CD14-positive monocyte (primary cell): ENCODE results near the gene WFIKKN2. TPM values are rescaled to one million over a fixed set of nuclear protein-coding genes. Genes with fewer than 3 reads are reported as not detected.

Experiments used
- DNase-seq, 3 donors: peaks; one replicate each; pipeline ENCODE4 v3.0.0-alpha.2; 2011 to 2022
- H2AFZ ChIP-seq: 2 replicates; pipeline ENCODE4 v1.6.0; 2012; ENCODE audit warnings: mild to moderate bottlenecking, low read depth, low read length, inconsistent platforms; ENCODE audit not compliant: insufficient read depth, poor library complexity, severe bottlenecking
- H3K27ac ChIP-seq, 2 donors: 1 replicate in 1 of 2; 2 replicates in 1 of 2; pipeline ENCODE4 v1.5.1; 2012 to 2013; ENCODE audit warnings: low read length in 2 of 2, control low read depth in 1 of 2, inconsistent platforms in 1 of 2, low read depth in 1 of 2, mild to moderate bottlenecking in 1 of 2
- H3K27me3 ChIP-seq, 2 donors: one replicate each; pipeline versions ENCODE4 v1.6.0 to v1.6.1; 2011 to 2013; ENCODE audit warnings: low read length in 2 of 2; ENCODE audit not compliant: control insufficient read depth in 2 of 2, insufficient read depth in 2 of 2
- H3K36me3 ChIP-seq, 2 donors: replicated peaks in 1 of 2; 1 replicate in 1 of 2; 2 replicates in 1 of 2; pipeline versions ENCODE4 v1.5.1 to v1.6.1; 2012 to 2013; ENCODE audit warnings: low read length in 2 of 2, control low read depth in 1 of 2, inconsistent platforms in 1 of 2, mild to moderate bottlenecking in 1 of 2; ENCODE audit not compliant: insufficient read depth in 2 of 2, control insufficient read depth in 1 of 2
- H3K4me1 ChIP-seq, 2 donors: 1 replicate in 1 of 2; 2 replicates in 1 of 2; pipeline versions ENCODE4 v1.5.1 to v1.6.1; 2012 to 2013; ENCODE audit warnings: low read length in 2 of 2, control low read depth in 1 of 2, inconsistent platforms in 1 of 2, mild to moderate bottlenecking in 1 of 2, moderate library complexity in 1 of 2; ENCODE audit not compliant: insufficient read depth in 2 of 2, control insufficient read depth in 1 of 2
- H3K4me2 ChIP-seq: replicated peaks from 2 replicates; pipeline ENCODE3; 2012; ENCODE audit warnings: low read length, moderate library complexity, mild to moderate bottlenecking; ENCODE audit not compliant: poor library complexity, severe bottlenecking; ENCODE audit errors: extremely low read depth
- H3K4me3 ChIP-seq, 3 experiments: fragments of 200-600 bp in 1 of 3; sonication (generic) in 1 of 3; replicated peaks in 1 of 3; 1 replicate in 2 of 3; 2 replicates in 1 of 3; pipeline ENCODE4 v1.5.1; 2011 to 2013; ENCODE audit warnings: low read length in 3 of 3, mild to moderate bottlenecking in 3 of 3, control low read depth in 2 of 3, low read depth in 2 of 3, inconsistent platforms in 1 of 3, moderate library complexity in 1 of 3
- H3K79me2 ChIP-seq: 2 replicates; pipeline ENCODE4 v1.6.0; 2012; ENCODE audit warnings: mild to moderate bottlenecking, control low read depth, inconsistent platforms, low read length, moderate library complexity; ENCODE audit not compliant: insufficient read depth
- H3K9ac ChIP-seq: 2 replicates; pipeline ENCODE4 v1.6.0; 2017; ENCODE audit warnings: low read length, mild to moderate bottlenecking; ENCODE audit not compliant: insufficient read depth, poor library complexity, severe bottlenecking
- H3K9me3 ChIP-seq, 2 donors: replicated peaks in 1 of 2; 1 replicate in 1 of 2; 2 replicates in 1 of 2; pipeline versions ENCODE4 v1.5.1 to v1.6.1; 2012 to 2013; ENCODE audit warnings: low read length in 2 of 2, control low read depth in 1 of 2; ENCODE audit not compliant: control insufficient read depth in 1 of 2, insufficient read depth in 1 of 2
- H4K20me1 ChIP-seq: 2 replicates; pipeline ENCODE4 v1.6.0; 2012; ENCODE audit warnings: mild to moderate bottlenecking, low read length, control low read depth, moderate library complexity; ENCODE audit not compliant: insufficient read depth
- H3K27ac Mint-ChIP-seq, 7 donors: one replicate each; pipeline ENCODE4 v1.8.0; 2020; ENCODE audit warnings: mild to moderate bottlenecking in 7 of 7, mixed read lengths in 7 of 7, moderate library complexity in 6 of 7, inconsistent platforms in 2 of 7
- H3K27me3 Mint-ChIP-seq, 3 donors: one replicate each; pipeline ENCODE4 v1.8.0; 2021 to 2022; ENCODE audit warnings: low read depth in 3 of 3, mild to moderate bottlenecking in 3 of 3, mixed read lengths in 3 of 3, moderate library complexity in 3 of 3, inconsistent platforms in 1 of 3
- H3K36me3 Mint-ChIP-seq, 2 donors: one replicate each; pipeline ENCODE4 v1.8.0; 2020; ENCODE audit warnings: mixed read lengths in 2 of 2, inconsistent platforms in 1 of 2, mild to moderate bottlenecking in 1 of 2
- H3K4me1 Mint-ChIP-seq: one replicate; pipeline ENCODE4 v1.8.0; 2020; ENCODE audit warnings: mild to moderate bottlenecking, mixed read lengths
- H3K4me3 Mint-ChIP-seq, 2 donors: one replicate each; pipeline ENCODE4 v1.8.0; 2020; ENCODE audit warnings: mild to moderate bottlenecking in 2 of 2, mixed read lengths in 2 of 2, moderate library complexity in 1 of 2
- H3K9me3 Mint-ChIP-seq, 7 donors: one replicate each; pipeline ENCODE4 v1.8.0; 2020 to 2022; ENCODE audit warnings: mixed read lengths in 7 of 7, mild to moderate bottlenecking in 6 of 7, moderate library complexity in 6 of 7, inconsistent platforms in 2 of 7
- WGBS: methylation state at CpG from one replicate; pipeline ENCODE4 v1.1.5; 2013; ENCODE audit warnings: missing lambda C conversion rate; ENCODE audit not compliant: insufficient coverage; 5-methylcytosine and 5-hydroxymethylcytosine counted together
- intact Hi-C, 2 donors: fragments of 100-400 bp; cut with micrococcal nuclease; formaldehyde crosslinking; loops; one replicate each; pipeline versions ENCODE4 v1.15.0 to v1.15.1; 2023
- polyA plus RNA-seq, 3 donors: library from polyadenylated mRNA; depleted of rRNA in 1 of 3; unstranded in 2 of 3; stranded (reverse) in 1 of 3; fragments of 300-500 nt in 2 of 3; fragments of >200 nt in 1 of 3; fragmentation: Illumina TruSeq in 2 of 3; gene quantifications; 1 replicate in 2 of 3; 2 replicates in 1 of 3; pipeline ENCODE4 v1.2.3, GENCODE V29; 2012 to 2021
- TF ChIP-seq, protein P1 (sequence below): fragments of 200-600 bp; IDR thresholded peaks from one replicate; pipeline ENCODE4 v1.8.0; 2022; ENCODE audit warnings: antibody characterized with exemption, mild to moderate bottlenecking

Gene WFIKKN2
- polyA plus RNA-seq, 3 donors = 0.03 TPM; not detected in 2

- H3K36me3 ChIP-seq = no peaks in the 10 kb centered on the region
- H3K27me3 ChIP-seq = peaks cover 0 to 8% of the 10 kb centered on the region in 2 donors
- H3K9ac ChIP-seq = no peak overlapping the region
- no peaks in the 10 kb centered on the region for H4K20me1 ChIP-seq
- H3K4me3 Mint-ChIP-seq = no peak overlapping the region
- H3K9me3 ChIP-seq = no peaks in the 10 kb centered on the region
- no peaks in the 10 kb centered on the region for H3K9me3 Mint-ChIP-seq
- WGBS = 90% methylated on average over 12 of the region's 12 CpGs
- H3K27ac Mint-ChIP-seq = no peak overlapping the region
- H2AFZ ChIP-seq = peak overlapping the region; percentile 50
- intact Hi-C loops = no loop called here
- no peak overlapping the region for H3K4me3 ChIP-seq
- peaks cover 11 to 18% (median 12%) of the 10 kb centered on the region in 3 donors for H3K27me3 Mint-ChIP-seq
- peaks cover 11 to 14% of the 10 kb centered on the region in 2 donors for H3K4me1 ChIP-seq
- H3K27ac ChIP-seq = no peak overlapping the region
- H3K36me3 Mint-ChIP-seq = no peaks in the 10 kb centered on the region
- H3K4me1 Mint-ChIP-seq = peaks cover 21% of the 10 kb centered on the region
- H3K4me2 ChIP-seq = no peak overlapping the region
- H3K79me2 ChIP-seq = no peaks in the 10 kb centered on the region
- TF ChIP-seq, protein P1, sequence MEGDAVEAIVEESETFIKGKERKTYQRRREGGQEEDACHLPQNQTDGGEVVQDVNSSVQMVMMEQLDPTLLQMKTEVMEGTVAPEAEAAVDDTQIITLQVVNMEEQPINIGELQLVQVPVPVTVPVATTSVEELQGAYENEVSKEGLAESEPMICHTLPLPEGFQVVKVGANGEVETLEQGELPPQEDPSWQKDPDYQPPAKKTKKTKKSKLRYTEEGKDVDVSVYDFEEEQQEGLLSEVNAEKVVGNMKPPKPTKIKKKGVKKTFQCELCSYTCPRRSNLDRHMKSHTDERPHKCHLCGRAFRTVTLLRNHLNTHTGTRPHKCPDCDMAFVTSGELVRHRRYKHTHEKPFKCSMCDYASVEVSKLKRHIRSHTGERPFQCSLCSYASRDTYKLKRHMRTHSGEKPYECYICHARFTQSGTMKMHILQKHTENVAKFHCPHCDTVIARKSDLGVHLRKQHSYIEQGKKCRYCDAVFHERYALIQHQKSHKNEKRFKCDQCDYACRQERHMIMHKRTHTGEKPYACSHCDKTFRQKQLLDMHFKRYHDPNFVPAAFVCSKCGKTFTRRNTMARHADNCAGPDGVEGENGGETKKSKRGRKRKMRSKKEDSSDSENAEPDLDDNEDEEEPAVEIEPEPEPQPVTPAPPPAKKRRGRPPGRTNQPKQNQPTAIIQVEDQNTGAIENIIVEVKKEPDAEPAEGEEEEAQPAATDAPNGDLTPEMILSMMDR = no peak
- no peak for DNase-seq
Observed at GRCh38 chr17:50830994-50831393, 4.4 kb upstream of the WFIKKN2 start.

DNA sequence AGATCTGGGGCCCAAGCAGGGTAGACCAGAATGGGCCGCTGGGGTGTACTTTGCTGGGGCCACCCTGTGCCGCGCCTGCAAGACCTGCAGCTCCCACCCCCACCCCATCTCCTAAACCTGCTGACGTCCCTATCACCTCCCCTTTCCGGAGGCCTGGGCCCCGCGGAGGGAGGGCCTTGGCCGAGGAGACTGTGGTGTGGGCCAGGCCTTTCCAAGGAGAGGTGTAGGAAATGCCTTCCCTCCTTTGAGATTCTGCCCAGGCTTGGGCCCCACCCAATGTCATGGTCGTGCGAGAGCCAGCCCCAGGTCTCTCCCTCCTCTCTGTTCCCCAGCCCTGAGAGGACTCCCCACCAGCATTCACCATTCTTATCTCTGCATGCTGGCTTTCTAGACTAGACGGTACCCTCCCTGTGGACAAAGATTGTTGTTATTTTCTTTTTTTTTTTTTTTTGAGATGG is 3.9 kb upstream of the WFIKKN2 start:
- no peaks in the 10 kb centered on the region for H3K79me2 ChIP-seq
- H3K4me3 ChIP-seq = no peak overlapping the region
- H3K27me3 Mint-ChIP-seq = peaks cover 14 to 21% (median 14%) of the 10 kb centered on the region in 3 donors
- H4K20me1 ChIP-seq = no peaks in the 10 kb centered on the region
- H3K27ac ChIP-seq = no peak overlapping the region
- H3K4me1 ChIP-seq = peaks cover 11 to 14% of the 10 kb centered on the region in 2 donors
- TF ChIP-seq, protein P1 = no peak
- intact Hi-C loops = no loop called here
- H3K9ac ChIP-seq = no peak overlapping the region
- peaks cover 21% of the 10 kb centered on the region for H3K4me1 Mint-ChIP-seq
- no peak overlapping the region for H3K4me3 Mint-ChIP-seq
- H3K27me3 ChIP-seq = peaks cover 0 to 8% of the 10 kb centered on the region in 2 donors
- DNase-seq = no peak
- no peaks in the 10 kb centered on the region for H3K36me3 ChIP-seq
- WGBS = no CpG with 5 or more reads among the region's 11 CpGs
- H3K9me3 Mint-ChIP-seq = no peaks in the 10 kb centered on the region
- no peak overlapping the region for H3K4me2 ChIP-seq
- H3K9me3 ChIP-seq = no peaks in the 10 kb centered on the region
- H2AFZ ChIP-seq = peak overlapping the region; percentile 50
- no peaks in the 10 kb centered on the region for H3K36me3 Mint-ChIP-seq
- no peak overlapping the region for H3K27ac Mint-ChIP-seq
